Esophagus muscularis mucosa (tissue), 4 donors: ENCODE measurements around the gene TEAD1. TPM values are rescaled to one million over a fixed set of nuclear protein-coding genes. Genes with fewer than 3 reads are reported as not detected.

Experiments used
- DNase-seq: peaks from one replicate; pipeline ENCODE4 v3.0.0-alpha.2; 2017; ENCODE audit errors: extremely low spot score
- H3K27ac ChIP-seq, 4 donors: fragments of 200-600 bp; sonication (generic); replicated peaks in 1 of 4; 1 replicate in 3 of 4; 2 replicates in 1 of 4; pipeline ENCODE4 v1.5.1; 2016 to 2019; ENCODE audit warnings: mild to moderate bottlenecking in 1 of 4
- H3K27me3 ChIP-seq, 4 donors: fragments of 200-600 bp; sonication (generic); one replicate each; pipeline versions ENCODE4 v1.5.1 to v1.6.0; 2016 to 2019
- H3K36me3 ChIP-seq, 4 donors: fragments of 200-600 bp; sonication (generic); one replicate each; pipeline ENCODE4 v1.5.1; 2016 to 2019
- H3K4me1 ChIP-seq, 4 donors: fragments of 200-600 bp; sonication (generic); one replicate each; pipeline ENCODE4 v1.5.1; 2016 to 2019
- H3K4me3 ChIP-seq, 4 donors: fragments of 200-600 bp; sonication (generic); 1 replicate in 2 of 4; 2 replicates in 2 of 4; pipeline ENCODE4 v1.5.1; 2016 to 2019; ENCODE audit warnings: mild to moderate bottlenecking in 4 of 4, moderate library complexity in 1 of 4
- H3K9me3 ChIP-seq, 4 donors: fragments of 200-600 bp; sonication (generic); 1 replicate in 3 of 4; 2 replicates in 1 of 4; pipeline ENCODE4 v1.5.1; 2016 to 2019
- EP300 ChIP-seq: sonication (generic); formaldehyde crosslinking; IDR thresholded peaks from one replicate; pipeline ENCODE4 v1.6.1; 2017; ENCODE audit warnings: antibody characterized with exemption
- POLR2A ChIP-seq: fragments of 450-650 bp; IDR thresholded peaks from one replicate; pipeline ENCODE4 v1.6.1; 2017; ENCODE audit warnings: antibody characterized with exemption, moderate library complexity, mild to moderate bottlenecking, low read depth
- POLR2AphosphoS5 ChIP-seq, 2 donors: sonication (generic); formaldehyde crosslinking; IDR thresholded peaks; one replicate each; pipeline ENCODE4 v1.6.1; 2017; ENCODE audit warnings: antibody characterized with exemption in 2 of 2
- whole genome bisulfite sequencing: methylation state at CpG from one replicate; pipeline ENCODE4 v1.1.5; 2018; 5-methylcytosine and 5-hydroxymethylcytosine counted together
- intact Hi-C: fragments of 100-400 bp; cut with DNase I; formaldehyde crosslinking; loops from one replicate; pipeline ENCODE4 v1.15.1; 2023
- total RNA-seq, 4 donors: library from RNA; depleted of rRNA; stranded (reverse); fragments of >200 nt; gene quantifications; one replicate each; pipeline versions ENCODE4 v1.1.0 to v1.2.1, GENCODE V29; 2016
- TF ChIP-seq, protein P1 (sequence below), 3 experiments: fragments of 200-600 bp in 2 of 3; fragments of 450-650 bp in 1 of 3; sonication (generic) in 2 of 3; IDR thresholded peaks; one replicate each; pipeline ENCODE4 v1.5.1; 2017 to 2019; ENCODE audit warnings: antibody characterized with exemption in 3 of 3, mild to moderate bottlenecking in 2 of 3, moderate library complexity in 1 of 3

The TEAD1 gene
- total RNA-seq, 4 donors from 2014 or later = 147 to 307 (median 232) TPM

DNA sequence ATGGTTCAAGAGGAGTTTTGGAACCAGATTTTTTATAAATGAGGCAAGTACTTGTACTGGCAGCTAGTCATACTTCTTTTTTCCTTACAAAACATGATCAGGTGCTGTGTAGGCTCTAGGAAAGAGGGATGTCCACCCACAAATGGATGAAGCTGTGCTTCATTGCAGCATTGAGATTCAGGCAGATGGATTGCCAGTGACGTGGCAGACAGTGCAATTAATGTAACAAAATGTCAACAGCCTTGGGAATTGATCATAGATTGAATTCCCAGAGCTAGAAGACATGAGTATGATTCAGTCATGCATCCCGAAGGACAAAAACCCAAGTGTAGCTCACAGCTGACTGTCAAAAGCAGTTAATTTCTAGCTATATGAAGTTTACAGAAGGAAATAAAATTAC lies 235.7 kb downstream of the TEAD1 start:
- intact Hi-C loops = no loop called here

DNA sequence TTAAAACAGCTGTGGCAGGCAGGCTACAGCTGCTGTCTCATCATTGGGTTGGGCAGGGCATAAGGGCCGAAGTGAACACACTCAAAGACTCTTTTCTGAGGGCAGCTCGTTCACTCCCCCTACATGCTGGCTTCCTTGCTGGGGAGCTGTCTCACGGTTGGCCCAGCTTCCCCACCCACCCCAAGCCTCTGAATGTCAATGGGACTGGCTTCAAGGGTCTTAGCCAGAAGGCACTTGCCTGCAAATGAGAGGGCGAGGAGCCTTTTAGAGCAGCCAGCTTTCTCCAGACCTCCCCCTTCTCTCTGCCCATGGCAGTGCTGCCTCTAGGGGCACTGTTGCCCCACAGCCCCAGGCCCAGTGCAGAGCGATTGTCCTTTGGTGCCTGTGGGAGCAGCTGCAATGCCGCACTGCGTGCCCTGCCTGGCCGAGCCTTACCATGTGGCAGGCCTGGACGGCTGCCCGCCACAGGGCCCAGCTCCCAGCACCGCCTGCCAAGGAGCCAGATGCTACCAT lies 240.2 kb downstream of the TEAD1 start:
- intact Hi-C loops = no loop called here
- H3K9me3 ChIP-seq = no peaks in the 10 kb centered on the region
- no peaks in the 10 kb centered on the region for H3K27me3 ChIP-seq
- peaks cover 0 to 9% (median 6%) of the 10 kb centered on the region in 4 donors for H3K36me3 ChIP-seq
- TF ChIP-seq POLR2AphosphoS5 (IDR thresholded peaks at IDR 0.05) = peak; percentile 15 to 25
- TF ChIP-seq POLR2A = no peak
- TF ChIP-seq, protein P1, sequence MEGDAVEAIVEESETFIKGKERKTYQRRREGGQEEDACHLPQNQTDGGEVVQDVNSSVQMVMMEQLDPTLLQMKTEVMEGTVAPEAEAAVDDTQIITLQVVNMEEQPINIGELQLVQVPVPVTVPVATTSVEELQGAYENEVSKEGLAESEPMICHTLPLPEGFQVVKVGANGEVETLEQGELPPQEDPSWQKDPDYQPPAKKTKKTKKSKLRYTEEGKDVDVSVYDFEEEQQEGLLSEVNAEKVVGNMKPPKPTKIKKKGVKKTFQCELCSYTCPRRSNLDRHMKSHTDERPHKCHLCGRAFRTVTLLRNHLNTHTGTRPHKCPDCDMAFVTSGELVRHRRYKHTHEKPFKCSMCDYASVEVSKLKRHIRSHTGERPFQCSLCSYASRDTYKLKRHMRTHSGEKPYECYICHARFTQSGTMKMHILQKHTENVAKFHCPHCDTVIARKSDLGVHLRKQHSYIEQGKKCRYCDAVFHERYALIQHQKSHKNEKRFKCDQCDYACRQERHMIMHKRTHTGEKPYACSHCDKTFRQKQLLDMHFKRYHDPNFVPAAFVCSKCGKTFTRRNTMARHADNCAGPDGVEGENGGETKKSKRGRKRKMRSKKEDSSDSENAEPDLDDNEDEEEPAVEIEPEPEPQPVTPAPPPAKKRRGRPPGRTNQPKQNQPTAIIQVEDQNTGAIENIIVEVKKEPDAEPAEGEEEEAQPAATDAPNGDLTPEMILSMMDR (IDR thresholded peaks at IDR 0.05) = peak in 2 of 3 experiments; percentile 34 to 49
- no peak for TF ChIP-seq EP300
- peaks cover 11 to 17% (median 15%) of the 10 kb centered on the region in 4 donors for H3K4me1 ChIP-seq
- H3K4me3 ChIP-seq = no peak overlapping the region
- 46% methylated on average over 8 of the region's 11 CpGs for WGBS
- peak overlapping the region; percentile 14 to 42 (median 24) for H3K27ac ChIP-seq
- no peak for DNase-seq

More for the DNA sequence above, 235.7 kb downstream of the TEAD1 start:
- no peak overlapping the region for H3K27ac ChIP-seq
- WGBS = 83% methylated on average over 2 of the region's 2 CpGs
- H3K36me3 ChIP-seq = peaks cover 0 to 12% (median 0%) of the 10 kb centered on the region in 4 donors
- peaks cover 7 to 10% (median 8%) of the 10 kb centered on the region in 4 donors for H3K4me1 ChIP-seq
- TF ChIP-seq, protein P1 (IDR thresholded peaks at IDR 0.05) = no peak
- TF ChIP-seq EP300 = no peak
- no peak for TF ChIP-seq POLR2AphosphoS5 (IDR thresholded peaks at IDR 0.05)
- TF ChIP-seq POLR2A = no peak
- no peaks in the 10 kb centered on the region for H3K27me3 ChIP-seq
- H3K9me3 ChIP-seq = no peaks in the 10 kb centered on the region
- no peak for DNase-seq
- no peak overlapping the region for H3K4me3 ChIP-seq

DNA sequence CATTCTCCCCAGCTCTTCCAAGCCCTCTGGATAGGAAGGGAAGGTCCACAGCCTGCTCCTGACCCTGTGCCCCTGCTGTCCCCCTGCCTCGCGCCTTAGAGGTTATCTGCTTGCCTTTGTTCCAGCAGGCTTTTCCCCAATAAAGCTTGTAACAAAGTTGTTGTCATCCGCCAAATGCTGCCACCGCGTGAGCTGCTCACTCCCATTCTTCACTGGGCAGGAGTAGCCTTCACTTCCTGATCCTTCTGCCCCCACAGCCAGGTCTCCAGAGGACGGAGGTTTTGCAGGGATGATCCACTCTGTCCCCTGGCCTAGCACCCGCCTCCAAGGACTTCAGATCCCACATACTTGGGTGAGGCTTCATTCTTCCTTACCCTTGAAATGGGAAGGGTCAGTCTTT lies 240.9 kb downstream of the TEAD1 start:
- Histone ChIP-seq H3K4me1 (peaks cover 11 to 17% (median 15%) of the 10 kb centered on the region in 4 donors), H3K4me3 (no peak overlapping the region), H3K27me3 (no peaks in the 10 kb centered on the region), H3K9me3 (no peaks in the 10 kb centered on the region), H3K27ac (peak overlapping the region in 2 of 4 donors; percentile 16 to 32), H3K36me3 (peaks cover 0 to 9% (median 6%) of the 10 kb centered on the region in 4 donors)
- intact Hi-C loops = no loop called here
- 91% methylated on average over 7 of the region's 7 CpGs for WGBS
- TF ChIP-seq POLR2AphosphoS5 (IDR thresholded peaks at IDR 0.05) = no peak
- TF ChIP-seq POLR2A = no peak
- TF ChIP-seq, protein P1 (IDR thresholded peaks at IDR 0.05) = no peak
- DNase-seq = no peak

DNA sequence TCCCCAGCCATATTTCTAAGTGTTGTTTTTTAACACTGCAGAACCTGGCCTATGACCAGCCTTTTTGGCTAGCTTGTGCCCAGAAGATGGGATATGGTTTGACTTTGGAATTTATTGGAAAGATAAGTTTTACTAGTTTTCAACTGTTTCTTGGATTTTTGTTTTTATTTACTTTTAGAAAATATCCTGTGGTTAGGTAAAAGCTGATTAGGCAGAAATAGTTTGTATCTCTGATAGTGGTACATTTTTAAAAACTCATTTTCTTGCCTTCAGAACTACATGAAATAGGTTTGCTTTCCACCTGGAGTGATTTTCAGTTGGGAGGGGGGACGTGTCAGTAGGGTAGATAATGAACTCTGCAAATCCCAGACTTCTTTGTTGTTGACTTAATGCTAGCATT lies 243.6 kb downstream of the TEAD1 start:
- TF ChIP-seq EP300 (no peak), POLR2AphosphoS5 (IDR thresholded peaks at IDR 0.05) (no peak), POLR2A (no peak)
- TF ChIP-seq, protein P1 (IDR thresholded peaks at IDR 0.05) = no peak
- H3K4me3 ChIP-seq = no peak overlapping the region

DNA sequence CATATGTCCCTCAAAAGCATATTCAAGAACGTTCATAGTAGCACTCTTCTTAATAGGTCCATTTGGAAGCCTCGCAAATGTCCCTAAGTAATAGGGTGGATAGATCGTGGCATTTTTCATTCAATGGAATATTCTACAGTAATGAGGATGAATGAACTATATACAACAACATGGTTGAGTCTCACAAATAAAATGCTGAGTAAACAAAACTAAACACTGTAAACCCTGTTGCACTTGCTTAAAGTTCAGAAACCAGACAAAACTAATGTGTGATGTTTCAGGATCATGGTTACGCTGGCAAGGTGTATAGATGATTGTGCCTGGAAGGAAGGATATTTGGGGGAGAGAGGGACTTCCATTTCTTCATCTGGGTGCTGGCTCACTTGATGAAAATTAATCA lies 244.4 kb downstream of the TEAD1 start:
- peaks cover 0 to 6% (median 2%) of the 10 kb centered on the region in 4 donors for H3K36me3 ChIP-seq
- WGBS = 92% methylated on average over 4 of the region's 4 CpGs
- DNase-seq = no peak
- no peaks in the 10 kb centered on the region for H3K9me3 ChIP-seq
- TF ChIP-seq POLR2A = no peak
- TF ChIP-seq EP300 = no peak
- TF ChIP-seq POLR2AphosphoS5 (IDR thresholded peaks at IDR 0.05) = no peak
- TF ChIP-seq, protein P1 (IDR thresholded peaks at IDR 0.05) = no peak
- intact Hi-C loops = no loop called here
- no peak overlapping the region for H3K4me3 ChIP-seq
- no peaks in the 10 kb centered on the region for H3K27me3 ChIP-seq
- H3K27ac ChIP-seq = no peak overlapping the region
- peaks cover 11 to 17% (median 15%) of the 10 kb centered on the region in 4 donors for H3K4me1 ChIP-seq

More for the DNA sequence above, 243.6 kb downstream of the TEAD1 start:
- Histone ChIP-seq H3K36me3 (peaks cover 0 to 6% (median 2%) of the 10 kb centered on the region in 4 donors), H3K27ac (no peak overlapping the region), H3K9me3 (no peaks in the 10 kb centered on the region), H3K4me1 (peaks cover 11 to 17% (median 15%) of the 10 kb centered on the region in 4 donors), H3K27me3 (no peaks in the 10 kb centered on the region)
- 88% methylated on average over 1 of the region's 1 CpG for WGBS
- intact Hi-C loops = no loop called here
- DNase-seq = no peak
